Ascending aorta (tissue), 2 donors: Measurements from ENCODE around the gene ZACN. TPM values are rescaled to one million over a fixed set of nuclear protein-coding genes. Genes with fewer than 3 reads are reported as not detected.
"Not testable (repeated sequence)": the region's sequence is repeated elsewhere in the genome, so short reads cannot be mapped to it uniquely, and the experiment has no call there.

Experiments
- DNase-seq, 2 donors: peaks; one replicate each; pipeline ENCODE4 v3.0.0-alpha.2; 2019; ENCODE audit warnings: low spot score in 2 of 2
- H3K27ac ChIP-seq, 2 donors: fragments of 200-600 bp; sonication (generic); one replicate each; pipeline ENCODE4 v1.5.1; 2016 to 2017; ENCODE audit warnings: mild to moderate bottlenecking in 1 of 2
- H3K27me3 ChIP-seq: fragments of 200-600 bp; sonication (generic); one replicate; pipeline ENCODE4 v1.5.1; 2017
- H3K36me3 ChIP-seq, 2 donors: fragments of 200-600 bp; sonication (generic); one replicate each; pipeline ENCODE4 v1.5.1; 2016
- H3K4me1 ChIP-seq, 2 donors: fragments of 200-600 bp; sonication (generic); one replicate each; pipeline ENCODE4 v1.5.1; 2016 to 2017; ENCODE audit warnings: mild to moderate bottlenecking in 1 of 2
- H3K4me3 ChIP-seq, 2 donors: fragments of 200-600 bp; sonication (generic); one replicate each; pipeline ENCODE4 v1.5.1; 2016 to 2017; ENCODE audit warnings: mild to moderate bottlenecking in 1 of 2
- H3K9me3 ChIP-seq, 2 donors: fragments of 200-600 bp; sonication (generic); one replicate each; pipeline ENCODE4 v1.5.1; 2016
- intact Hi-C: fragments of 100-400 bp; cut with DNase I; formaldehyde crosslinking; loops from one replicate; pipeline ENCODE4 v1.15.1; 2023
- total RNA-seq: library from RNA; depleted of rRNA; stranded (reverse); fragments of >200 nt; gene quantifications from one replicate; pipeline ENCODE4 v1.1.0, GENCODE V29; 2016
- TF ChIP-seq, protein P1 (sequence below), 3 experiments: fragments of 200-600 bp in 2 of 3; fragments of 450-650 bp in 1 of 3; sonication (generic) in 2 of 3; IDR thresholded peaks; one replicate each; pipeline ENCODE4 v1.5.1; 2016 to 2019; ENCODE audit warnings: antibody characterized with exemption in 3 of 3, mild to moderate bottlenecking in 1 of 3, moderate library complexity in 1 of 3

ZACN gene
- total RNA-seq, 1 donor from 2014 or later = not detected

DNA sequence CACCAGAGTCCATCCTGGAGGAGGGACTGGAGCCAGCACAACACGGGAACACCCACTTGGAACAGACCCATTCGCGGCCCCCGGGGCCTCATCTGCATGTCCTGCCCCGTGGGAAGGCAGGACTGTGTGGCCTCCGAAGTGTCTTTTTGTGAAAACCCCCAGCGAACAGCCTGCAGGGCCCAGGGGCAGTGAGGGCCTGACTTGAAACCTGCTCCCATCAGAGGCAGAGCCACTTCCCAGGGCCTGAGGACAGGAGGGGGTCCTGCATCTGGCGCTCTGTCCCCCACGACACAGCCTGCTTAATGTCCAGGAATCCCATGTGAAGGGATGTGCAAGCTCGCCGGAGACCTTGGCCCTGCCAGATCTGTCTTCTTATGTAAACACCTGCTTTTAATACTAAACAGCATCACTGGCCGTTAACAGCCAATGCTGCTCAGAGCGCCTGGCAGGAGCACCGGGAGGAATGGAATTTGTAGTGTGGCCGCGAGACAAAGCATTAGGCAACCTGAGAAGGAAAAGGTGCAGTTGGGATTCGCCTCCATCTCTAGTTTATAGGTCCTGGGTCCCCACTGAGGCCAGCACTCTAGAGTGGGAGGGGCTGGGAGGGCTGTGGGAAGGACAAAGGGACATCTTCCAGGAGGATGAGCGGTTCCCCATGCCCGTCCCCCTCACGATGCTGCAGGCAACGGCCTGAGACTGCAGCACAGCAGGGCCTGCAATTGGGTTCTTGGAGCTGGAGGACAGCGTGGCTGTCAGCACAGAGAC is 42.3 kb upstream of the ZACN start:
- intact Hi-C loops = no loop called here
- DNase-seq = no peak

DNA sequence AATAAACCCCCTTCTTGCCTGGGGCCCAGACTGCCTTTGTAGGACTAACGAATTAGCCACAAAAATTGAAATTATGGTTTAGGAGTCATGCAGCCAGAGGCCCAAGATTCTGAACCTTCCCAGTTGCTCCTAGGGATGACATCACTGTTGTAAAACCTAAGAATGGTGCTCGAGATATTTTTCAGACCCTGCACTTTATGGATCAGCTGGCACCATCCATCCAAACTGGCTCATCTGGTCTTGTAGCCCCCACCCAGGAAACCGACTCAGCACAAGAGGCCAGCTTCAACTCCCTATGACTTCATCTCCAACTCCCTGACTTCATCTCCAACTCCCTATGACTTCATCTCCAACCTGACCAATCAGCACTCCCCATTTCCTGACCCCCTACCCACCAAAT is 40.9 kb upstream of the ZACN start:
- Histone ChIP-seq H3K27me3 (no peaks in the 10 kb centered on the region), H3K36me3 (peaks cover 42 to 50% of the 10 kb centered on the region in 2 donors), H3K9me3 (no peaks in the 10 kb centered on the region), H3K4me1 (no peaks in the 10 kb centered on the region), H3K27ac (no peak overlapping the region), H3K4me3 (no peak overlapping the region)
- no peak for DNase-seq
- intact Hi-C loops = no loop called here
- TF ChIP-seq, protein P1, sequence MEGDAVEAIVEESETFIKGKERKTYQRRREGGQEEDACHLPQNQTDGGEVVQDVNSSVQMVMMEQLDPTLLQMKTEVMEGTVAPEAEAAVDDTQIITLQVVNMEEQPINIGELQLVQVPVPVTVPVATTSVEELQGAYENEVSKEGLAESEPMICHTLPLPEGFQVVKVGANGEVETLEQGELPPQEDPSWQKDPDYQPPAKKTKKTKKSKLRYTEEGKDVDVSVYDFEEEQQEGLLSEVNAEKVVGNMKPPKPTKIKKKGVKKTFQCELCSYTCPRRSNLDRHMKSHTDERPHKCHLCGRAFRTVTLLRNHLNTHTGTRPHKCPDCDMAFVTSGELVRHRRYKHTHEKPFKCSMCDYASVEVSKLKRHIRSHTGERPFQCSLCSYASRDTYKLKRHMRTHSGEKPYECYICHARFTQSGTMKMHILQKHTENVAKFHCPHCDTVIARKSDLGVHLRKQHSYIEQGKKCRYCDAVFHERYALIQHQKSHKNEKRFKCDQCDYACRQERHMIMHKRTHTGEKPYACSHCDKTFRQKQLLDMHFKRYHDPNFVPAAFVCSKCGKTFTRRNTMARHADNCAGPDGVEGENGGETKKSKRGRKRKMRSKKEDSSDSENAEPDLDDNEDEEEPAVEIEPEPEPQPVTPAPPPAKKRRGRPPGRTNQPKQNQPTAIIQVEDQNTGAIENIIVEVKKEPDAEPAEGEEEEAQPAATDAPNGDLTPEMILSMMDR (IDR thresholded peaks at IDR 0.05) = no peak

More for the DNA sequence above, 42.3 kb upstream of the ZACN start:
- H3K9me3 ChIP-seq = no peaks in the 10 kb centered on the region
- H3K27ac ChIP-seq = no peak overlapping the region
- H3K4me3 ChIP-seq = no peak overlapping the region
- TF ChIP-seq, protein P1 (IDR thresholded peaks at IDR 0.05) = no peak
- no peaks in the 10 kb centered on the region for H3K4me1 ChIP-seq
- peaks cover 28 to 37% of the 10 kb centered on the region in 2 donors for H3K36me3 ChIP-seq
- H3K27me3 ChIP-seq = no peaks in the 10 kb centered on the region

DNA sequence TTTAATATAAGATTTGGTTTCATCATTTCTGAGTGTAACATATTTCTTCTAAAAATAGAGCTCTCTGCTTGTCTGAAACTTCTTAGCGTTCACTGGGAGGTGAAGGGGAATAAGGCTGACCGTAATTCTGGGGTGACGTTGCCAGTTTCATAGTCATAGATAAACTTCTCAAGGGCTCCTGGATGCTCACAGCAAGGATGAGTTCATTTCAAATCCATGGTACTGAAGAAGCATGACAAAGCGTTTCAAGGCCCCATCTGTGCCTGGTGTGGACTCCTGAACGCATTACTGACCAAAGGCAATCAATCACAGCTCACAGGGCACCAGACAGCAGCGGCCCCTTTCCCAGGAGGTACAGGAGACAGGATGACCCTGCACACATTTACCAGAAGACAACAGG is 39.9 kb upstream of the ZACN start:
- Histone ChIP-seq H3K4me3 (no peak overlapping the region), H3K27me3 (no peaks in the 10 kb centered on the region), H3K27ac (no peak overlapping the region), H3K4me1 (no peaks in the 10 kb centered on the region), H3K36me3 (peaks cover 53 to 60% of the 10 kb centered on the region in 2 donors), H3K9me3 (no peaks in the 10 kb centered on the region)
- TF ChIP-seq, protein P1 (IDR thresholded peaks at IDR 0.05) = no peak
- no peak for DNase-seq
- intact Hi-C loops = no loop called here

DNA sequence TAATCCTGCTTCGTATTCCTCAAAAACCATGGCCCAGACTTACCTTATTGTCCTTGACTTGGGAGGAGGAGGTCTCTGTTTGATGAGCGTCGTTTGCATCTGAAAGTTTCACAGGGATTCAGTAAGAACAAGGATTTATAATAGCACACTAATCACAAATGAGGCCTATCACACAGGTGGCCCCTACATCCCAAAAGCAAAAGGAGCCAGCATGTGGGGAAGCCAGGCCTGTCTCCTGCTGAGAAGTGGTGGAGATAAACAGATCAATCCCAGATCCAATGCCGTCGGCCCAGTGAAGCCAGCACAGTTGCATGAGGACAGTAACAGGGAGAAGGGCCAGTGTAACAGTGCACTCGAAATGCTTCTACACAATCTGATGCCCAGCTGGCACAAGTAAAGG is 38.6 kb upstream of the ZACN start:
- Histone ChIP-seq H3K4me3 (no peak overlapping the region), H3K4me1 (no peaks in the 10 kb centered on the region), H3K9me3 (no peaks in the 10 kb centered on the region), H3K27ac (no peak overlapping the region), H3K36me3 (peaks cover 65 to 73% of the 10 kb centered on the region in 2 donors), H3K27me3 (no peaks in the 10 kb centered on the region)
- DNase-seq = no peak
- TF ChIP-seq, protein P1 (IDR thresholded peaks at IDR 0.05) = no peak
- intact Hi-C loops = no loop called here

DNA sequence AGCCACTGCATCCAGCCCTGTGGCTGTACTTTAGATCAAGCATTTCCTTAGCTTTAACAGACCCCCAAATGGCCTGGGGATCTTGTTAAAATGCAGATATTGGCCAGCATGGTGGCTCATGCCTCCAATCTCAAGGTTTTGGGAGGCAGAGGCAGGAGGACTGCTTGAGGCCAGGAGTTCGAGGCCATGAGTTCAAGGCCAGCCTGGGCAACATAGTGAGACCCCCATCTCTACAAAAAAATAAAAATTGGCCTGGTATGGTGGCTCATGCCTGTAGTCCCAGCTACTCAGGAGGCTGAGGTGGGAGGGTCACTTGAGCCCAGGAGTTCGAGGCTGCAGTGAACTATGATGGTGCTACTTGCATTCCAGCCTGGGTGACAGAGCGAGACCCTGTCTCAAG is 36.1 kb upstream of the ZACN start:
- H3K4me1 ChIP-seq, intact Hi-C loops, H3K27ac ChIP-seq, H3K9me3 ChIP-seq, DNase-seq, H3K4me3 ChIP-seq, H3K27me3 ChIP-seq: not testable (repeated sequence)
- peaks cover 90 to 97% of the 10 kb centered on the region in 2 donors for H3K36me3 ChIP-seq

DNA sequence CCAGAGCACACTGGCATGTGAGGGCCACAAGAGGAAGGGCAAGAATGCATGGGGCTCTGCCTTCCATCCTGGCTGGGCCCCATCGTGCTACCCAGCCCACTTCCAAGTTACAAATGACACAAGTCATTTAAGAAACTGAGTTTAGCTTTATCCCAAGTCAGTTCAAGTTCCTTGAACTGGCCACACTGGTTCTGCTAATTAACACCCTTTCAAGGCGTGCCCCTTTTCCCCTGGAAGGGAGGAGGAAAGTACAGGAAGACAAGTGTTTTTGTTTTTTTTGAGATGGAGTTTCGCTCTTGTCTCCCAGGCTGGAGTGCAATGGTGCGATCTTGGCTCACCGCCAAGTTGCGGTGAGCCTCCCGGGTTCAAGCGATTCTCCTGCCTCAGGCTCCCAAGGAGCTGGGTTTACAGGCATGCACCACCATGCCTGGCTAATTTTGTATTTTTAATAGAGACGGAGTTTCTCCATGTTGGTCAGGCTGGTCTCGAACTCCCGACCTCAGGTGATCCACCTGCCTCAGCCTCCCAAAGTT is 34.4 kb upstream of the ZACN start:
- H3K27ac ChIP-seq, intact Hi-C loops, H3K4me3 ChIP-seq, H3K9me3 ChIP-seq, H3K4me1 ChIP-seq, H3K27me3 ChIP-seq, DNase-seq: not testable (repeated sequence)
- H3K36me3 ChIP-seq = peaks cover 98 to 99% of the 10 kb centered on the region in 2 donors
